ENCODE measurements around the gene TNPO2.

Gene TNPO2

GRCh38 chr19:12721656-12722565 lies 1.8 kb downstream of the TNPO2 start (continued):
- TF ChIP-seq ZNF146 (tag by site-specific recombination; IDR thresholded peaks at IDR 0.05) = peak; percentile 6; the same call in 1 of the 2 replicates
- TF ChIP-seq ZIC2 (tag by site-specific recombination; IDR thresholded peaks at IDR 0.05) = peak; percentile 73
- TF ChIP-seq, protein P1, sequence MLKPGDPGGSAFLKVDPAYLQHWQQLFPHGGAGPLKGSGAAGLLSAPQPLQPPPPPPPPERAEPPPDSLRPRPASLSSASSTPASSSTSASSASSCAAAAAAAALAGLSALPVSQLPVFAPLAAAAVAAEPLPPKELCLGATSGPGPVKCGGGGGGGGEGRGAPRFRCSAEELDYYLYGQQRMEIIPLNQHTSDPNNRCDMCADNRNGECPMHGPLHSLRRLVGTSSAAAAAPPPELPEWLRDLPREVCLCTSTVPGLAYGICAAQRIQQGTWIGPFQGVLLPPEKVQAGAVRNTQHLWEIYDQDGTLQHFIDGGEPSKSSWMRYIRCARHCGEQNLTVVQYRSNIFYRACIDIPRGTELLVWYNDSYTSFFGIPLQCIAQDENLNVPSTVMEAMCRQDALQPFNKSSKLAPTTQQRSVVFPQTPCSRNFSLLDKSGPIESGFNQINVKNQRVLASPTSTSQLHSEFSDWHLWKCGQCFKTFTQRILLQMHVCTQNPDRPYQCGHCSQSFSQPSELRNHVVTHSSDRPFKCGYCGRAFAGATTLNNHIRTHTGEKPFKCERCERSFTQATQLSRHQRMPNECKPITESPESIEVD (tag by site-specific recombination; IDR thresholded peaks at IDR 0.05) = no peak
- no peak for TF ChIP-seq ZNF416 (tag by site-specific recombination; IDR thresholded peaks at IDR 0.05)
- TF ChIP-seq ZNF544 (tag by site-specific recombination; IDR thresholded peaks at IDR 0.05) = no peak
- no peak for TF ChIP-seq BCL6B (tag by site-specific recombination; IDR thresholded peaks at IDR 0.05)
- TF ChIP-seq TRIM28 (IDR thresholded peaks at IDR 0.05; ENCODE audit: borderline replicate concordance, low read length) = no peak
- TF ChIP-seq SCRT1 (tag by site-specific recombination; IDR thresholded peaks at IDR 0.05; ENCODE audit: borderline replicate concordance) = no peak
- TF ChIP-seq ZNF223 (tag by site-specific recombination; IDR thresholded peaks at IDR 0.05) = no peak
- no peak for TF ChIP-seq ZFP37 (tag by site-specific recombination; IDR thresholded peaks at IDR 0.05)
- TF ChIP-seq ZNF266 (tag by site-specific recombination; IDR thresholded peaks at IDR 0.05; ENCODE audit: low read depth) = no peak
- TF ChIP-seq ZNF610 (tag by site-specific recombination; IDR thresholded peaks at IDR 0.05; ENCODE audit: borderline replicate concordance) = no peak
- TF ChIP-seq ZNF335 (tag by site-specific recombination; conservative IDR thresholded peaks at IDR 0.05) = peak; percentile 92
- TF ChIP-seq ZNF624 (tag by site-specific recombination; IDR thresholded peaks at IDR 0.05) = no peak
- no peak for TF ChIP-seq ZNF473 (tag by site-specific recombination; IDR thresholded peaks at IDR 0.05)
- no peak for TF ChIP-seq AEBP2 (tag by site-specific recombination; IDR thresholded peaks at IDR 0.05; ENCODE audit: borderline replicate concordance)
- TF ChIP-seq, protein P2, sequence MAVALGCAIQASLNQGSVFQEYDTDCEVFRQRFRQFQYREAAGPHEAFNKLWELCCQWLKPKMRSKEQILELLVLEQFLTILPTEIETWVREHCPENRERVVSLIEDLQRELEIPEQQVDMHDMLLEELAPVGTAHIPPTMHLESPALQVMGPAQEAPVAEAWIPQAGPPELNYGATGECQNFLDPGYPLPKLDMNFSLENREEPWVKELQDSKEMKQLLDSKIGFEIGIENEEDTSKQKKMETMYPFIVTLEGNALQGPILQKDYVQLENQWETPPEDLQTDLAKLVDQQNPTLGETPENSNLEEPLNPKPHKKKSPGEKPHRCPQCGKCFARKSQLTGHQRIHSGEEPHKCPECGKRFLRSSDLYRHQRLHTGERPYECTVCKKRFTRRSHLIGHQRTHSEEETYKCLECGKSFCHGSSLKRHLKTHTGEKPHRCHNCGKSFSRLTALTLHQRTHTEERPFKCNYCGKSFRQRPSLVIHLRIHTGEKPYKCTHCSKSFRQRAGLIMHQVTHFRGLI (tag by site-specific recombination; IDR thresholded peaks at IDR 0.05) = no peak; the same call in none of the 2 replicates
- TF ChIP-seq ZNF16 (tag by site-specific recombination; IDR thresholded peaks at IDR 0.05; ENCODE audit: low read depth) = no peak
- no peak for TF ChIP-seq ZNF19 (tag by site-specific recombination; IDR thresholded peaks at IDR 0.05; ENCODE audit: low read depth)
- no peak for TF ChIP-seq ZBTB26 (tag by site-specific recombination; optimal IDR thresholded peaks at IDR 0.05)
- TF ChIP-seq ZNF660 (tag by site-specific recombination; IDR thresholded peaks at IDR 0.05) = no peak
- TF ChIP-seq ZNF2 (tag by site-specific recombination; IDR thresholded peaks at IDR 0.05) = no peak
- no peak for TF ChIP-seq ZNF560 (tag by site-specific recombination; IDR thresholded peaks at IDR 0.05; ENCODE audit: borderline replicate concordance)
- TF ChIP-seq YY1 (tag by site-specific recombination; IDR thresholded peaks at IDR 0.05) = no peak
- TF ChIP-seq MEIS1 (CRISPR knock-in tag; IDR thresholded peaks at IDR 0.05; ENCODE audit: borderline replicate concordance) = no peak
- TF ChIP-seq KLF1 (tag by site-specific recombination; IDR thresholded peaks at IDR 0.05) = no peak; the same call in 1 of the 2 replicates
- TF ChIP-seq ZNF596 (tag by site-specific recombination; IDR thresholded peaks at IDR 0.05) = no peak
- TF ChIP-seq GLI4 (tag by site-specific recombination; IDR thresholded peaks at IDR 0.05) = no peak
- no peak for TF ChIP-seq REPIN1 (tag by site-specific recombination; IDR thresholded peaks at IDR 0.05; ENCODE audit: low read depth)
- no peak for TF ChIP-seq ZNF394 (tag by site-specific recombination; IDR thresholded peaks at IDR 0.05; ENCODE audit: borderline replicate concordance)
- no peak for TF ChIP-seq ZNF404 (tag by site-specific recombination; IDR thresholded peaks at IDR 0.05)
- no peak for TF ChIP-seq ZNF18 (tag by site-specific recombination; IDR thresholded peaks at IDR 0.05)
